PFSK-1 (cell line): ENCODE results near the gene PCP2.

Source experiments
- FOXP2 ChIP-seq: optimal IDR thresholded peaks from 2 replicates; pipeline ENCODE3; 2011; ENCODE audit warnings: borderline replicate concordance, control low read depth, inconsistent platforms; ENCODE audit not compliant: insufficient read depth; ENCODE audit errors: extremely low read length, extremely low read depth
- POLR2AphosphoS5 ChIP-seq: IDR thresholded peaks from 2 replicates; pipeline ENCODE4 v1.6.1; 2012; ENCODE audit warnings: low read depth, mild to moderate bottlenecking, control low read depth, low read length, moderate library complexity
- REST ChIP-seq, 2 experiments: IDR thresholded peaks; 2 replicates each; pipeline versions ENCODE4 v1.6.1 to v1.8.0; 2011 to 2012; ENCODE audit warnings: low read depth in 2 of 2, low read length in 2 of 2, control low read depth in 1 of 2, inconsistent platforms in 1 of 2, mild to moderate bottlenecking in 1 of 2, moderate library complexity in 1 of 2; ENCODE audit not compliant: insufficient read depth in 1 of 2
- SIN3A ChIP-seq: IDR thresholded peaks from 2 replicates; pipeline ENCODE4 v1.6.1; 2012; ENCODE audit warnings: mild to moderate bottlenecking, low read length, moderate library complexity, borderline replicate concordance; ENCODE audit not compliant: insufficient read depth
- TAF1 ChIP-seq: IDR thresholded peaks from 2 replicates; pipeline ENCODE4 v1.6.1; 2012; ENCODE audit warnings: low read length, control low read depth, borderline replicate concordance; ENCODE audit not compliant: insufficient read depth

GRCh38 chr19:7612282-7613274 lies 20.9 kb downstream of the PCP2 start:
- TF ChIP-seq POLR2AphosphoS5 (no peak), REST (IDR thresholded peaks at IDR 0.05; ENCODE audit: insufficient read depth in 1 of 2, low read depth in 2 of 2, low read length in 2 of 2) (no peak), TAF1 (no peak), SIN3A (no peak), FOXP2 (no peak)
